ENCODE data around the gene STK11.

The STK11 gene

GRCh38 chr19:1272423-1273262 lies 67.1 kb downstream of the STK11 start:
- WGBS (ENCODE audit: insufficient coverage, insufficient read length), result 100% methylated on average over 3 of the region's 33 CpGs
- no peak overlapping the region for H3K27ac ChIP-seq (ENCODE audit: low read length)

GRCh38 chr19:1273263-1274041 lies 67.9 kb downstream of the STK11 start:
- no CpG with 5 or more reads among the region's 25 CpGs for WGBS (ENCODE audit: insufficient coverage, insufficient read length)
- no peaks in the 10 kb centered on the region for H3K9me3 ChIP-seq (ENCODE audit: control insufficient read depth, insufficient read depth, low read length)
- H3K4me1 ChIP-seq (ENCODE audit: control insufficient read depth, insufficient read depth, low read length), result peaks cover 3% of the 10 kb centered on the region; the same call in 1 of the 2 replicates
- no peak overlapping the region for H3K27ac ChIP-seq (ENCODE audit: low read length)
- H3K27me3 ChIP-seq (ENCODE audit: control insufficient read depth, insufficient read depth, low read length), result no peaks in the 10 kb centered on the region
- no peak for DNase-seq (ENCODE audit: low read depth, low spot score)
- H3K4me3 ChIP-seq (ENCODE audit: low read length), result no peak overlapping the region
- H3K36me3 ChIP-seq (ENCODE audit: control insufficient read depth, insufficient read depth, low read length), result peaks cover 40% of the 10 kb centered on the region

More at GRCh38 chr19:1272423-1273262, 67.1 kb downstream of the STK11 start:
- Histone ChIP-seq H3K36me3 (ENCODE audit: control insufficient read depth, insufficient read depth, low read length) (peaks cover 40% of the 10 kb centered on the region), H3K9me3 (ENCODE audit: control insufficient read depth, insufficient read depth, low read length) (no peaks in the 10 kb centered on the region), H3K27me3 (ENCODE audit: control insufficient read depth, insufficient read depth, low read length) (no peaks in the 10 kb centered on the region), H3K4me3 (ENCODE audit: low read length) (no peak overlapping the region), H3K4me1 (ENCODE audit: control insufficient read depth, insufficient read depth, low read length) (peaks cover 4% of the 10 kb centered on the region; the same call in 1 of the 2 replicates)
- DNase-seq (ENCODE audit: low read depth, low spot score), result no peak

GRCh38 chr19:1274081-1274851 lies 68.7 kb downstream of the STK11 start:
- H3K36me3 ChIP-seq (ENCODE audit: control insufficient read depth, insufficient read depth, low read length), result peaks cover 46% of the 10 kb centered on the region
- 0 out of 2 replicates have a peak, but pooled peaks cover 1% of the 10 kb centered on the region for H3K4me1 ChIP-seq (ENCODE audit: control insufficient read depth, insufficient read depth, low read length)
- no CpG with 5 or more reads among the region's 46 CpGs for WGBS (ENCODE audit: insufficient coverage, insufficient read length)
- H3K9me3 ChIP-seq (ENCODE audit: control insufficient read depth, insufficient read depth, low read length), result no peaks in the 10 kb centered on the region
- 0 out of 2 replicates have a peak overlapping the region, but pooled peaks have one; percentile 49 for H3K4me3 ChIP-seq (ENCODE audit: low read length)
- no peak for DNase-seq (ENCODE audit: low read depth, low spot score)
- H3K27ac ChIP-seq (ENCODE audit: low read length), result no peak overlapping the region
- no peaks in the 10 kb centered on the region for H3K27me3 ChIP-seq (ENCODE audit: control insufficient read depth, insufficient read depth, low read length)

- Histone ChIP-seq H3K27ac (ENCODE audit: low read length) (no peak overlapping the region), H3K9me3 (ENCODE audit: control insufficient read depth, insufficient read depth, low read length) (no peaks in the 10 kb centered on the region), H3K27me3 (ENCODE audit: control insufficient read depth, insufficient read depth, low read length) (no peaks in the 10 kb centered on the region), H3K36me3 (ENCODE audit: control insufficient read depth, insufficient read depth, low read length) (peaks cover 46% of the 10 kb centered on the region), H3K4me3 (ENCODE audit: low read length) (peak overlapping the region; percentile 49; the same call in 1 of the 2 replicates), H3K4me1 (ENCODE audit: control insufficient read depth, insufficient read depth, low read length) (peaks cover 2% of the 10 kb centered on the region; the same call in 1 of the 2 replicates)
- DNase-seq (ENCODE audit: low read depth, low spot score), result no peak
- no CpG with 5 or more reads among the region's 44 CpGs for WGBS (ENCODE audit: insufficient coverage, insufficient read length)
Observed at GRCh38 chr19:1274852-1275259, 69.3 kb downstream of the STK11 start.

- no peaks in the 10 kb centered on the region for H3K9me3 ChIP-seq (ENCODE audit: control insufficient read depth, insufficient read depth, low read length)
- peak within 1 kb of the TSS; percentile 87 for H3K4me3 ChIP-seq (ENCODE audit: low read length)
- peaks cover 1% of the 10 kb centered on the region; the same call in 1 of the 2 replicates for H3K4me1 ChIP-seq (ENCODE audit: control insufficient read depth, insufficient read depth, low read length)
- no peak within 1 kb of the TSS for H3K27ac ChIP-seq (ENCODE audit: low read length)
- H3K27me3 ChIP-seq (ENCODE audit: control insufficient read depth, insufficient read depth, low read length), result no peaks in the 10 kb centered on the region
- WGBS (ENCODE audit: insufficient coverage, insufficient read length), result no CpG with 5 or more reads among the region's 98 CpGs
- peaks cover 46% of the 10 kb centered on the region for H3K36me3 ChIP-seq (ENCODE audit: control insufficient read depth, insufficient read depth, low read length)
- no peak for DNase-seq (ENCODE audit: low read depth, low spot score)
Observed at GRCh38 chr19:1275260-1275975, 69.8 kb downstream of the STK11 start, which contains the start of gene FAM174C. Gene FAM174C (plus strand): TSS chr19:1275530. CDS start chr19:1275550, 20 bp downstream.

- Histone ChIP-seq H3K4me3 (ENCODE audit: low read length) (peak overlapping the region; percentile 57), H3K9me3 (ENCODE audit: control insufficient read depth, insufficient read depth, low read length) (no peaks in the 10 kb centered on the region), H3K27ac (ENCODE audit: low read length) (no peak overlapping the region), H3K4me1 (ENCODE audit: control insufficient read depth, insufficient read depth, low read length) (peaks cover 1% of the 10 kb centered on the region; the same call in 1 of the 2 replicates), H3K27me3 (ENCODE audit: control insufficient read depth, insufficient read depth, low read length) (no peaks in the 10 kb centered on the region), H3K36me3 (ENCODE audit: control insufficient read depth, insufficient read depth, low read length) (peaks cover 42% of the 10 kb centered on the region)
- no CpG with 5 or more reads among the region's 43 CpGs for WGBS (ENCODE audit: insufficient coverage, insufficient read length)
- no peak for DNase-seq (ENCODE audit: low read depth, low spot score)
Observed at GRCh38 chr19:1275976-1276627, 70.5 kb downstream of the STK11 start.

GRCh38 chr19:1276628-1277022 lies 71.0 kb downstream of the STK11 start:
- Histone ChIP-seq H3K9me3 (ENCODE audit: control insufficient read depth, insufficient read depth, low read length) (no peaks in the 10 kb centered on the region), H3K36me3 (ENCODE audit: control insufficient read depth, insufficient read depth, low read length) (peaks cover 37% of the 10 kb centered on the region), H3K4me3 (ENCODE audit: low read length) (no peak overlapping the region; the same call in 1 of the 2 replicates), H3K4me1 (ENCODE audit: control insufficient read depth, insufficient read depth, low read length) (peaks cover 1% of the 10 kb centered on the region; the same call in 1 of the 2 replicates), H3K27me3 (ENCODE audit: control insufficient read depth, insufficient read depth, low read length) (no peaks in the 10 kb centered on the region), H3K27ac (ENCODE audit: low read length) (no peak overlapping the region)
- DNase-seq (ENCODE audit: low read depth, low spot score), result no peak
- no CpG with 5 or more reads among the region's 10 CpGs for WGBS (ENCODE audit: insufficient coverage, insufficient read length)

GRCh38 chr19:1277061-1277460 lies 71.5 kb downstream of the STK11 start:
- Histone ChIP-seq H3K4me1 (ENCODE audit: control insufficient read depth, insufficient read depth, low read length) (peaks cover 1% of the 10 kb centered on the region; the same call in 1 of the 2 replicates), H3K27me3 (ENCODE audit: control insufficient read depth, insufficient read depth, low read length) (no peaks in the 10 kb centered on the region), H3K9me3 (ENCODE audit: control insufficient read depth, insufficient read depth, low read length) (no peaks in the 10 kb centered on the region), H3K27ac (ENCODE audit: low read length) (no peak overlapping the region), H3K4me3 (ENCODE audit: low read length) (no peak overlapping the region), H3K36me3 (ENCODE audit: control insufficient read depth, insufficient read depth, low read length) (peaks cover 32% of the 10 kb centered on the region)
- DNase-seq (ENCODE audit: low read depth, low spot score), result no peak
- no CpG with 5 or more reads among the region's 15 CpGs for WGBS (ENCODE audit: insufficient coverage, insufficient read length)
